Keratinocyte (primary cell): ENCODE data around the gene SERPINI1. TPM values are rescaled to one million over a fixed set of nuclear protein-coding genes. Genes with fewer than 3 reads are reported as not detected.

Experiments
- DNase-seq: peaks from one replicate; pipeline ENCODE4 v3.0.0-alpha.2; 2011; ENCODE audit warnings: low read depth, missing footprints, low spot score
- FAIRE-seq: peaks from 2 replicates; lab custom pipeline; 2011; peaks lifted over from hg19 to GRCh38; lab: Jason Lieb, UNC
- H2AFZ ChIP-seq: 2 replicates; pipeline ENCODE4 v1.6.0; 2012; ENCODE audit warnings: low read length, control low read depth, inconsistent platforms; ENCODE audit not compliant: control insufficient read depth
- H3K27ac ChIP-seq: 2 replicates; pipeline ENCODE4 v1.5.1; 2011; ENCODE audit warnings: low read length; ENCODE audit not compliant: control insufficient read depth, insufficient read depth
- H3K27me3 ChIP-seq: 3 replicates; pipeline ENCODE4 v1.6.0; 2011; ENCODE audit warnings: low read length; ENCODE audit not compliant: control insufficient read depth, insufficient read depth; ENCODE audit errors: extremely low read depth
- H3K36me3 ChIP-seq, 2 experiments: 2 replicates in 1 of 2; 3 replicates in 1 of 2; pipeline ENCODE4 v1.5.1; 2011; ENCODE audit warnings: low read length in 2 of 2, mild to moderate bottlenecking in 1 of 2; ENCODE audit not compliant: control insufficient read depth in 2 of 2, insufficient read depth in 2 of 2; ENCODE audit errors: extremely low read depth in 1 of 2
- H3K4me1 ChIP-seq: 3 replicates; pipeline ENCODE4 v1.5.1; 2011; ENCODE audit warnings: low read length; ENCODE audit not compliant: control insufficient read depth, insufficient read depth; ENCODE audit errors: extremely low read depth
- H3K4me2 ChIP-seq: 3 replicates; pipeline ENCODE4 v1.6.0; 2011; ENCODE audit warnings: low read depth, low read length; ENCODE audit not compliant: control insufficient read depth, insufficient read depth; ENCODE audit errors: extremely low read depth
- H3K4me3 ChIP-seq, 3 experiments: fragments of 200-600 bp in 1 of 3; sonication (generic) in 1 of 3; 2 replicates in 2 of 3; 3 replicates in 1 of 3; pipeline ENCODE4 v1.5.1; 2011 to 2016; ENCODE audit warnings: low read length in 3 of 3, mild to moderate bottlenecking in 3 of 3, control low read depth in 2 of 3, inconsistent platforms in 1 of 3, low read depth in 1 of 3, mixed read lengths in 1 of 3, mixed run types in 1 of 3, moderate library complexity in 1 of 3; ENCODE audit not compliant: control insufficient read depth in 2 of 3, insufficient read depth in 2 of 3; ENCODE audit errors: extremely low read depth in 1 of 3
- H3K79me2 ChIP-seq: 2 replicates; pipeline ENCODE4 v1.6.0; 2012; ENCODE audit warnings: low read length; ENCODE audit not compliant: control insufficient read depth, insufficient read depth
- H3K9ac ChIP-seq: 3 replicates; pipeline ENCODE4 v1.6.0; 2011; ENCODE audit warnings: low read length; ENCODE audit not compliant: control insufficient read depth, insufficient read depth; ENCODE audit errors: extremely low read depth
- H3K9me1 ChIP-seq: 3 replicates; pipeline ENCODE4 v1.6.0; 2011; ENCODE audit warnings: low read length; ENCODE audit not compliant: control insufficient read depth, insufficient read depth; ENCODE audit errors: extremely low read depth
- H3K9me3 ChIP-seq: 2 replicates; pipeline ENCODE4 v1.5.1; 2012; ENCODE audit warnings: low read depth, low read length; ENCODE audit not compliant: control insufficient read depth
- H4K20me1 ChIP-seq: 3 replicates; pipeline ENCODE4 v1.6.0; 2011; ENCODE audit warnings: low read length; ENCODE audit not compliant: control insufficient read depth, insufficient read depth; ENCODE audit errors: extremely low read depth
- CTCF ChIP-seq, 3 experiments: IDR thresholded peaks in 1 of 3; conservative IDR thresholded peaks in 1 of 3; optimal IDR thresholded peaks in 1 of 3; 2 replicates in 2 of 3; 3 replicates in 1 of 3; pipeline versions ENCODE3 to v1.5.1; 2011; ENCODE audit warnings: low read length in 3 of 3, mild to moderate bottlenecking in 3 of 3, moderate library complexity in 2 of 3, control low read depth in 1 of 3, inconsistent platforms in 1 of 3; ENCODE audit not compliant: insufficient read depth in 2 of 3; ENCODE audit errors: extremely low read depth in 1 of 3
- EZH2 ChIP-seq: IDR thresholded peaks from one replicate; pipeline ENCODE4 v1.6.1; 2012; ENCODE audit warnings: inconsistent platforms, mild to moderate bottlenecking, low read length, moderate library complexity
- dilution Hi-C: fragments of 300-500 bp; cut with MboI; formaldehyde crosslinking; loops from one replicate; pipeline ENCODE4 v1.7.0; 2020; ENCODE audit warnings: low sequenced_read_pairs; ENCODE audit not compliant: extremely low pct_ligation_motif_present
- polyA plus RNA-seq, 5 experiments: library from polyadenylated mRNA; depleted of rRNA in 3 of 5; stranded (reverse) in 3 of 5; stranded (forward) in 1 of 5; unstranded in 1 of 5; fragments of >200 nt; gene quantifications; 1 replicate in 1 of 5; 2 replicates in 3 of 5; 3 replicates in 1 of 5; pipeline versions ENCODE4 v1.2.1 to v1.2.3, GENCODE V29; 2011 to 2012; ENCODE audit warnings: missing spikeins in 2 of 5, low read depth in 1 of 5, low replicate concordance in 1 of 5

SERPINI1 gene
- polyA plus RNA-seq, 1 donor (not counting 4 experiments of a cell fraction or from before 2014, with no cell fraction given) = 5.5 TPM

DNA sequence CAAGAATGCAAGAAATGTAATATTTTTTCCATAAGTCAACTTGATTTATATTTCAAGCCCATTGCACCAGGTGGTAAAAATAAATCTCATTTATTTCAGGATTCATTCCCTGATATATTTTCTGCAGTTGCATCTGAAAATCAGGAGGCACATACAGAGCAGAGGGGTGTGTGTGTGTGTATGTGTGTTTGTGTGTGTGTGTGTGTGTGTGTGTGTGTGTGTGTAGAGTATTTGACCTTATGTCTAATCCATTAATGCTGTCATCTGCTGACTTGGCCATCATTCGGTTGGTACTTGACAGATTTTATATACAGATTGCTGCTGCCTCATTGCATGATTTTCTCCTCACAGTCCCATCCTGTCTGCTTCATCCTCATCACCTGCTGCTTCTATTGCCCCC lies 118.5 kb downstream of the SERPINI1 start:
- Histone ChIP-seq H3K9me3 (no peaks in the 10 kb centered on the region), H3K4me3 (no peak overlapping the region), H3K79me2 (no peaks in the 10 kb centered on the region), H3K4me2 (no peak overlapping the region), H2AFZ (no peak overlapping the region), H3K4me1 (no peaks in the 10 kb centered on the region), H3K27ac (no peak overlapping the region), H3K36me3 (no peaks in the 10 kb centered on the region), H4K20me1 (no peaks in the 10 kb centered on the region), H3K27me3 (no peaks in the 10 kb centered on the region), H3K9me1 (no peaks in the 10 kb centered on the region), H3K9ac (no peak overlapping the region)
- no peak for DNase-seq
- TF ChIP-seq CTCF (optimal IDR thresholded peaks at IDR 0.05 in 1 of 3, IDR thresholded peaks at IDR 0.05 in 1 of 3, conservative IDR thresholded peaks at IDR 0.05 in 1 of 3; ENCODE audit: extremely low read depth in 1 of 3, insufficient read depth in 2 of 3, low read length in 3 of 3) (no peak), EZH2 (no peak)
- FAIRE-seq = no peak
- dilution Hi-C loops = no loop called here

GRCh38 chr3:167854846-167855245 lies 119.3 kb downstream of the SERPINI1 start:
- H3K27ac ChIP-seq = no peak overlapping the region
- no peaks in the 10 kb centered on the region for H4K20me1 ChIP-seq
- H3K4me1 ChIP-seq = no peaks in the 10 kb centered on the region
- DNase-seq = no peak
- H3K79me2 ChIP-seq = no peaks in the 10 kb centered on the region
- no peak overlapping the region for H3K4me2 ChIP-seq
- no peak overlapping the region for H3K4me3 ChIP-seq
- H3K9me1 ChIP-seq = no peaks in the 10 kb centered on the region
- no peak overlapping the region for H2AFZ ChIP-seq
- H3K9ac ChIP-seq = no peak overlapping the region
- no peaks in the 10 kb centered on the region for H3K9me3 ChIP-seq
- no peaks in the 10 kb centered on the region for H3K36me3 ChIP-seq
- FAIRE-seq = no peak
- H3K27me3 ChIP-seq = no peaks in the 10 kb centered on the region
- dilution Hi-C loops = no loop called here
- no peak for TF ChIP-seq EZH2
- TF ChIP-seq CTCF (optimal IDR thresholded peaks at IDR 0.05 in 1 of 3, IDR thresholded peaks at IDR 0.05 in 1 of 3, conservative IDR thresholded peaks at IDR 0.05 in 1 of 3; ENCODE audit: extremely low read depth in 1 of 3, insufficient read depth in 2 of 3, low read length in 3 of 3) = no peak
